Upper lobe of left lung (tissue), 6 donors: ENCODE results near the gene CST2. TPM values are rescaled to one million over a fixed set of nuclear protein-coding genes. Genes with fewer than 3 reads are reported as not detected.

Source experiments
- ATAC-seq, 2 donors: fragments of 200-7000 bp; cut with Tn5 transposase; one replicate each; pipeline ENCODE4 v1.9.1; 2022; ENCODE audit warnings: mild to moderate bottlenecking in 2 of 2, moderate library complexity in 2 of 2; ENCODE audit not compliant: low FRiP score in 2 of 2
- DNase-seq, 2 donors: peaks; one replicate each; pipeline ENCODE4 v3.0.0-alpha.2; 2019 to 2020
- H3K27ac ChIP-seq, 4 donors: fragments of 200-600 bp; sonication (generic); one replicate each; pipeline ENCODE4 v1.5.1; 2016 to 2019
- H3K27me3 ChIP-seq, 4 donors: fragments of 200-600 bp; sonication (generic); one replicate each; pipeline ENCODE4 v1.5.1; 2017 to 2019
- H3K36me3 ChIP-seq, 4 donors: fragments of 200-600 bp; sonication (generic); one replicate each; pipeline ENCODE4 v1.5.1; 2016 to 2019
- H3K4me1 ChIP-seq, 4 donors: fragments of 200-600 bp; sonication (generic); one replicate each; pipeline ENCODE4 v1.5.1; 2018 to 2019
- H3K4me3 ChIP-seq, 4 donors: fragments of 200-600 bp; sonication (generic); one replicate each; pipeline ENCODE4 v1.5.1; 2017 to 2019; ENCODE audit warnings: mild to moderate bottlenecking in 2 of 4, moderate library complexity in 1 of 4
- H3K9me3 ChIP-seq, 4 donors: fragments of 200-600 bp; sonication (generic); one replicate each; pipeline ENCODE4 v1.5.1; 2018 to 2019
- CTCF ChIP-seq, 6 experiments: fragments of 450-650 bp in 4 of 6; fragments of 200-600 bp in 2 of 6; sonication (generic) in 2 of 6; IDR thresholded peaks; one replicate each; pipeline ENCODE4 v1.5.1; 2016 to 2019; ENCODE audit warnings: antibody characterized with exemption in 6 of 6
- EP300 ChIP-seq, 4 donors: sonication (generic); formaldehyde crosslinking; IDR thresholded peaks; one replicate each; pipeline ENCODE4 v1.5.1; 2017; ENCODE audit warnings: antibody characterized with exemption in 4 of 4, control low read depth in 2 of 4
- POLR2A ChIP-seq, 4 donors: fragments of 450-650 bp; IDR thresholded peaks; one replicate each; pipeline ENCODE4 v1.5.1; 2016 to 2017; ENCODE audit warnings: antibody characterized with exemption in 4 of 4, mild to moderate bottlenecking in 2 of 4
- POLR2AphosphoS5 ChIP-seq, 2 donors: sonication (generic); formaldehyde crosslinking; IDR thresholded peaks; one replicate each; pipeline ENCODE4 v1.5.1; 2017; ENCODE audit warnings: antibody characterized with exemption in 2 of 2
- WGBS, 2 donors: methylation state at CpG; one replicate each; pipeline ENCODE4 v1.1.5; 2017 to 2018; 5-methylcytosine and 5-hydroxymethylcytosine counted together
- total RNA-seq, 6 donors: library from RNA; depleted of rRNA in 4 of 6; stranded (reverse); fragments of >200 nt in 4 of 6; gene quantifications; one replicate each; pipeline versions ENCODE4 v1.1.0 to v1.2.1, GENCODE V29; 2016 to 2021
- donor health status: DM: no; HTN: no; CAD: no; lungs with moderate emphysema.
- donor health status: DM: no; HTN: yes; CAD: no; lungs with severe emphysema.

The CST2 gene
- total RNA-seq, 6 donors from 2014 or later = 0.29 to 0.98 (median 0.47) TPM; not detected in 3

- DNase-seq (no peak), ATAC-seq (no peak)
- Histone ChIP-seq H3K4me1 (no peaks in the 10 kb centered on the region), H3K9me3 (no peaks in the 10 kb centered on the region), H3K27me3 (no peaks in the 10 kb centered on the region), H3K36me3 (no peaks in the 10 kb centered on the region), H3K4me3 (no peak overlapping the region), H3K27ac (no peak overlapping the region)
- 65 to 71% methylated on average over 7 to 8 of the region's 9 CpGs for WGBS, 2 donors
- TF ChIP-seq CTCF (IDR thresholded peaks at IDR 0.05) (no peak), EP300 (IDR thresholded peaks at IDR 0.05) (no peak), POLR2A (IDR thresholded peaks at IDR 0.05) (no peak), POLR2AphosphoS5 (IDR thresholded peaks at IDR 0.05) (no peak)
Observed at GRCh38 chr20:23857962-23858595, 31.6 kb upstream of the CST2 start.

DNA sequence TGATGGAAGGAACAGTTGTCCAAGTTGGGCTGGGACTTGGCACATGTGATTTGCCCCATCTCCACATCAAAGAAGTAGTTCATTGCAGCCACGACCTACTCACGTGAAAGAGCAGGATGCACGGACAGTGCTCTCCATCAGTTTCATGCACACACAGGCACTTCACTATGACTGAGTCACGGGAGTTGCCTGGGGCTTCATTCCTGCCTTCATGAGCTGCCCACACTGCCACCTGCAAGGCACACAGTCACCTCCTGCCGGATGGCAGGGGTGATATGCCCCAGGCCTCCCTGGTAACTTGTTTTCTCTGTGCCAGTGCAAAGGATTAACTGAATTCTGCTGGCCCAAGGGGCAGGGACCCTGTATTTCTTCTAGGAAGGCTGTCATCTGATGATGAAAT is 30.2 kb upstream of the CST2 start:
- ATAC-seq (no peak), DNase-seq (no peak)
- H3K9me3 ChIP-seq = no peaks in the 10 kb centered on the region
- TF ChIP-seq CTCF (IDR thresholded peaks at IDR 0.05) (no peak), POLR2A (IDR thresholded peaks at IDR 0.05) (no peak), POLR2AphosphoS5 (IDR thresholded peaks at IDR 0.05) (no peak), EP300 (IDR thresholded peaks at IDR 0.05) (no peak)
- H3K4me1 ChIP-seq = no peaks in the 10 kb centered on the region
- WGBS, 2 donors = 60 to 84% methylated on average over 2 to 5 of the region's 5 CpGs
- H3K4me3 ChIP-seq = no peak overlapping the region
- H3K36me3 ChIP-seq = no peaks in the 10 kb centered on the region
- H3K27ac ChIP-seq = no peak overlapping the region
- no peaks in the 10 kb centered on the region for H3K27me3 ChIP-seq

DNA sequence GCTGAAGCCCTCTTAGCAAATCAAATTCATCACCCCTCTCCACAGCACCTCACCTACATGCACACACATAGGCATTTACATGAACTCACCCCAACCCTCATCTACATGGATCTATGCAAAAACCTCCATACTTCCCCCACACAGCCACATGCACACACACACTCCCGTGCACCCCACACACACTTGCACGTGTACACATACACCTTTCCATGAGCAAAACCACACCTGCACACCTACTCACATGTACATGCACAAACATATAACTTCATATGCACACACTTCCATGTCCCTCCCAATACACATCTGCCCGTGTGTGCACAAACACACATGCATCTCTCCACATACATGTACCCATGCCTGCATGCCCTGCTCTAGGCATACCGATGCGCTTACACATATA is 29.7 kb upstream of the CST2 start:
- H3K36me3 ChIP-seq = no peaks in the 10 kb centered on the region
- no peak overlapping the region for H3K4me3 ChIP-seq
- ATAC-seq (no peak), DNase-seq (no peak)
- no peak for TF ChIP-seq CTCF (IDR thresholded peaks at IDR 0.05)
- TF ChIP-seq POLR2AphosphoS5 (IDR thresholded peaks at IDR 0.05) = no peak
- TF ChIP-seq POLR2A (IDR thresholded peaks at IDR 0.05) = no peak
- TF ChIP-seq EP300 (IDR thresholded peaks at IDR 0.05) = no peak
- no peaks in the 10 kb centered on the region for H3K4me1 ChIP-seq
- no peaks in the 10 kb centered on the region for H3K9me3 ChIP-seq
- WGBS, 2 donors = 89 to 93% methylated on average over 5 of the region's 5 CpGs
- no peaks in the 10 kb centered on the region for H3K27me3 ChIP-seq
- H3K27ac ChIP-seq = no peak overlapping the region

- ATAC-seq (no peak), DNase-seq (no peak)
- WGBS, 2 donors = 78% methylated on average over 2 of the region's 2 CpGs; no CpG with 5 or more reads in 1 of the 2 donors
- Histone ChIP-seq H3K27me3 (no peaks in the 10 kb centered on the region), H3K9me3 (no peaks in the 10 kb centered on the region), H3K4me3 (no peak overlapping the region), H3K27ac (no peak overlapping the region), H3K4me1 (no peaks in the 10 kb centered on the region), H3K36me3 (no peaks in the 10 kb centered on the region)
- TF ChIP-seq POLR2A (IDR thresholded peaks at IDR 0.05) (no peak), EP300 (IDR thresholded peaks at IDR 0.05) (no peak), CTCF (IDR thresholded peaks at IDR 0.05) (no peak), POLR2AphosphoS5 (IDR thresholded peaks at IDR 0.05) (no peak)
Observed at GRCh38 chr20:23841693-23842092, 15.2 kb upstream of the CST2 start.

DNA sequence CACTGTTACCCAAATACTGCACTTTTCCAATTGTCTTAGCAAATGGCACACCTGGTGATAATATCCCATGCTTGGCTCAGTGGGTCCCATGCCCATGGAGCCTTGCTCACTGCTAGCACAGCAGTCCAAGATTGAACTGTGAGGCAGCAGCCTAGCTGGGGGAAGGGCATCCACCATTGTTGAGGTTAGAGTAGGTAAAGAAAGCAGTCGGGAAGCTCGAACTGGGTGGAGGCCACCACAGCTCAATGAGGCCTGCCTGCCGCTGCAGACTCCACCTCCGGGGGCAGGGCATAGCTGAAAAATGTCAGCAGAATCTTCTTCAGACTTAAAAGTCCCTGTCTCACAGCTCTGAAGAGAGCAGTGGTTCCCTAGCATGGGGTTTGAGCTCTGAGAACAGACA is 9.2 kb upstream of the CST2 start:
- Histone ChIP-seq H3K4me3 (no peak overlapping the region), H3K27ac (no peak overlapping the region), H3K36me3 (no peaks in the 10 kb centered on the region), H3K9me3 (no peaks in the 10 kb centered on the region), H3K27me3 (no peaks in the 10 kb centered on the region), H3K4me1 (no peaks in the 10 kb centered on the region)
- WGBS, 2 donors = 60 to 74% methylated on average over 4 of the region's 4 CpGs
- ATAC-seq (no peak), DNase-seq (no peak)
- TF ChIP-seq EP300 (IDR thresholded peaks at IDR 0.05) = no peak
- no peak for TF ChIP-seq CTCF (IDR thresholded peaks at IDR 0.05)
- no peak for TF ChIP-seq POLR2A (IDR thresholded peaks at IDR 0.05)
- no peak for TF ChIP-seq POLR2AphosphoS5 (IDR thresholded peaks at IDR 0.05)
